ENCODE measurements around the gene WIF1. TPM values are rescaled to one million over a fixed set of nuclear protein-coding genes. Genes with fewer than 3 reads are reported as not detected.

Gene WIF1
- total RNA-seq, 1 donor from 2014 or later, result not detected

GRCh38 chr12:65122703-65123102 lies 1.6 kb upstream of the WIF1 start:
- no peak for DNase-seq (ENCODE audit: low read depth)

- DNase-seq (ENCODE audit: low read depth), result no peak
Observed at GRCh38 chr12:65121956-65122469, 908 bp upstream of the WIF1 start.

DNA sequence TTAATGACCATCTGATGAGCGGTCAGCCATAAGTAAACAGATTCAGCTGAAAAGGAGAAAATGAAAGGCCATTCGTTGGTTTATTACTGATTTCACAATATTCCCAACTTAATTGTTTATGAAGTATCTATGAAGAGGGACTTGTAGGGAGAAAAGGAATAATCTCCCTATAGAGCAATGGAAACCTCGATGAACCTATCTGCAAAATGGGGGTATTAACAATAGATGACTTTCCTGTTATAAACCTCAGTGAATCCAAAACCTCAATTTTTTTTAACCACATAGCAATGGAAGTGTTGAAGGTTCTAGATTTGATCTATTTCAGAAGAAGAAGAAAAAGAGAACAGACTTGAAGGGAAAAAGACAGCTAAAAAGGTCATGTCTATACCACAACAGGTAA lies 2.0 kb downstream of the WIF1 start:
- no peak for DNase-seq (ENCODE audit: low read depth)

- DNase-seq (ENCODE audit: low read depth), result no peak
Observed at GRCh38 chr12:65113621-65114035, 7.5 kb downstream of the WIF1 start.

DNA sequence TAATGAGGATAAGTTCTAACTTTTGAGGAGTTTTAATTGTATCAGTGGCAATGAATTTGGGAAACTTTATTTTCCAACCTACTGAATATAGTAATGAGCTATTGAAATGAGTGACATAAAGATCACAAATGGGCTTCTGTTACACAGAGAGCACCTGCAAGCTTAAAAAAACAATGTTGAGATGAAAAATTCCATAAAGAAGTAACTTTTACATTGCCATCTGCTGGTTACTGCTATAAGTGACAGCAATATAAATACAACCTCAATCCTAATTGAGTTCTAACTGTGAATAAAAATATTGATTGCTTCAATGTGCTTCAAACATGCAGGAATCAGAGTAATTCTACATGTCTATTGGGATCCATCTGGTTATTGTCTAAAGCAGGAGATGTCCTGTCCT lies 14.2 kb downstream of the WIF1 start:
- peak; percentile 20 for DNase-seq (ENCODE audit: low read depth)

DNA sequence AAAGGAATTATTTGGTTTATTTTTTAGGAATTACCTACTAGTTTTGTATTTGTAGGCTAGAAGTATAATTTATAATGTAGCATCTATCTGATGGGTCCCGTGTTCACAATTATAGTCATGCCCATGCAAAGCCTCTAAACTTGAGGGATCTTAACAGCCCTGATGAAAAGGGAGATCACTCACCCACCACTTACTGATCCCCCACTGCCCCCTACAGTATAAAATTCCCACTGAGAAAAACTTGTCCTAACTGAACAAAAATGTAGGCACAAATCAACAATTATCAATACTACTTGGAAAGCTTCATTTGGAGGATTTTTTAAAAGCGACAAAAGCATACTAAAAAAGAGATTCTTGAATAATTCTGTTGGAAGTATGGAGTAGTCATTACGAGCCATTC lies 21.0 kb downstream of the WIF1 start:
- DNase-seq (ENCODE audit: low read depth), result peak; percentile 4

GRCh38 chr12:65099182-65099581 lies 21.9 kb downstream of the WIF1 start:
- no peak for DNase-seq (ENCODE audit: low read depth)

GRCh38 chr12:65098364-65098763 lies 22.7 kb downstream of the WIF1 start:
- no peak for DNase-seq (ENCODE audit: low read depth)

- no peak for DNase-seq (ENCODE audit: low read depth)
Observed at GRCh38 chr12:65094722-65095121, 26.4 kb downstream of the WIF1 start.

DNA sequence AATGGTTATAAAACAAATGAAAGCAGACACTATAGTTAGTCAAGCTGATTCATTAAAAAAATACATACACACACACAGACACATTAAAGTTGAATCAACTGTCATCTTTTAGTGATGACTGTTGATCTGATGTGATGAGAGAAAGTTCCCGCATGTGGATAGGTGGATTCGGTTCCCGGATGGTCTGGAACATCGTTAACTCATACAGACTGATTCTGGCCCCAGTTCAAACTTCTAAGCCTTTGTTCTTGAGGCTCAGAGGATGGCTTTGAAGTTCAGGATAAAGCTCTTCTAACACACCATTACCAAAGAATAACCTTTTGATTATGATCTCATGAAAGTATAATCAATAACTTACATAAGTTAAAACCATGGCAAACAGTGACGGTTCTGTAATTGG lies 27.5 kb downstream of the WIF1 start:
- DNase-seq (ENCODE audit: low read depth), result no peak

- no peak for DNase-seq (ENCODE audit: low read depth)
Observed at GRCh38 chr12:65090461-65090860, 30.6 kb downstream of the WIF1 start.

- no peak for DNase-seq (ENCODE audit: low read depth)
Observed at GRCh38 chr12:65086236-65086635, 34.9 kb downstream of the WIF1 start.

- peak; percentile 21 for DNase-seq (ENCODE audit: low read depth)
Observed at GRCh38 chr12:65084579-65084978, 36.5 kb downstream of the WIF1 start.

GRCh38 chr12:65083581-65083980 lies 37.5 kb downstream of the WIF1 start:
- no peak for DNase-seq (ENCODE audit: low read depth)

GRCh38 chr12:65082406-65082805 lies 38.7 kb downstream of the WIF1 start:
- DNase-seq (ENCODE audit: low read depth), result no peak

DNA sequence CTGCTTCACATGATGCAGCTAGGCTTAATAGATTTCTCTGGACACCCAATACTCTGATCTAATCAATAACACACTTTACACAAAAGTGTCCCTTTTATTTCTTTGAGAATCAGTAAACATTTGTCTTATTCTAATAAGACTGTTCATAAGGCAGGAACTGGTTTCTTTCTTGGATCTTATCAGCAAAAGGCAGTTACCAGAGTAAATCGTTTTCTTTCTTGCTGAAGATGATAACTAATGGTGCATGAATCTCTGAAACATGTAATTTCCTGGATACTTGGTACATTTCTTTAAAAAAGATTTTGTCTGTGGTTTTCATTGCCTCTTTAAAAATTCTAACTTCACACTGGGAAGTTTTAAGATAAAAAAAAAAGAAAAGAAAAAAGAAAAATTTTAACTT lies 39.6 kb downstream of the WIF1 start:
- no peak for DNase-seq (ENCODE audit: low read depth)

DNA sequence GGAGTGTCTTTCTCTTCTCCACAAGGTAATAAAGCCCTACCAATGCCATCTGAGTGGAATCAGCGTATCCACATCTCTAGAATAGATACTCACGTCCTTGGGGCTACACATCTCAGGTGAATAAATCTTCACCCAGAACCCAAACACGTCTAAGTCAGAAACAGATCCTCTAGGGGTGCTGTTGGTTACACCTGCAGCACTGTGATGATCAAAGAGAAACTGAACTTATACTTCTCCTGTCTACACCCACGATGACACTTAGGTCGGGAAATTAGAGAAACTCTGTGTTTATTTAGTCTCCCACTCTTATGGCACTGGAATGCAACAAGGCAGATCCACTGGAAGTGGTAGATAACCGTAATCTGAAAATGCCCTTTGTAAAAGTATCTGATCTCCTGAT lies 46.2 kb downstream of the WIF1 start:
- DNase-seq (ENCODE audit: low read depth), result peak; percentile 13

- DNase-seq (ENCODE audit: low read depth), result peak; percentile 27
Observed at GRCh38 chr12:65069336-65069735, 51.8 kb downstream of the WIF1 start.

DNA sequence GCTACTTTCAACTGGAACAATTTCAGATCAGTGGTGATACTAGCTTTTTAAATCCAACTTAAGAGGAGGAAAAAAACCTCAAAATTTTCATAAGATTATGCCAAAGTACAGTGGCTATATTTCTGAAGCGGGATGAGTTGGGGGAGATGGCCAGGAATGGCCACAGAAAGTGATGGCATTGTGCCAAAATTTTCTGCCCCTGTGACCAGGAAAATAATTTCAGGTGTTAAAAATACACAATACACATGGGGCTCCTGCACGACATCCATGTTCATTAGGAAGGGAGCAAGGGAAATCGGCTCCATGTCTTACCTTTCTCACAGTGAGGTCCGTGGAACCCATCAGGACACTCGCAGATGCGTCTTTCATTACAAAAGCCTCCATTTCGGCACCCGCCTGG lies 53.7 kb downstream of the WIF1 start:
- DNase-seq (ENCODE audit: low read depth), result no peak

DNA sequence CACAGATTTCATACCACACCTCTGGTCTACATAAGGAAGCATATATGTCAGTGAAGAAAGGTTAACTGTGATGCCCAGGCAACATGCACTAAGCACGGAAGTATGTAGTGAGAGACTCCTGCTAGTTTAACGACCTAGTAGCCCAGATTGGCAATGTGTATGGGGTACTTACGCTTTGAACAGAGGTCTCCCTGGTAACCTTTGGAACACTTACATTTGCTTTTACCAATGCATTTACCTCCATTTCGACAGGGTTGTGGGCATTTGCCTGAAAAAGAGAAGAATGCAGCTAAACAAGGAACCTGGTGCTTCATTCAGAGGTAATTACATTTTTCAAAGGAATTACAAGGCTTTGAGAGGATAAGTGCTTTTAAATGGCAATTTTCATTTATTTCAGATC lies 65.2 kb downstream of the WIF1 start:
- no peak for DNase-seq (ENCODE audit: low read depth)

DNA sequence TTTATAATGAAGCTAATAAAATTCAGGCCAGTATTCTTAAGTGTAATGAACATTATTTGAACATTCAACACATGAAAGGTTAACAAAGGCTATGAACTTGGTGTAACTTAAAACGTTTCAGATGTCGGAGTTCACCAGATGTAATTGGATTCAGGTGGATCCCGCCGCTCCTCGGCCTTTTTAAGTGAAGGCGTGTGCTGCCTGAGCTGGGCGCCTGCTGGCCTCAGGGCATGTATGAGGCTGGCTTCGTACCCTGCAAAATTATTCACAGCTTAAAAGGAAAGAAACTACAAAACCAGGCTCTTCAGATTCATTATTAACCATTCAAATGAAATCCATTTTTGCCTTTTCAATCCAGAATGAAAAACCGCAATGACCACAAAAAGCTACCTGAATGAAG lies 69.9 kb downstream of the WIF1 start:
- no peak for DNase-seq (ENCODE audit: low read depth)

- DNase-seq (ENCODE audit: low read depth), result no peak
Observed at GRCh38 chr12:65045269-65045668, 75.8 kb downstream of the WIF1 start.

GRCh38 chr12:65039301-65039700 lies 81.8 kb downstream of the WIF1 start:
- no peak for DNase-seq (ENCODE audit: low read depth)

DNA sequence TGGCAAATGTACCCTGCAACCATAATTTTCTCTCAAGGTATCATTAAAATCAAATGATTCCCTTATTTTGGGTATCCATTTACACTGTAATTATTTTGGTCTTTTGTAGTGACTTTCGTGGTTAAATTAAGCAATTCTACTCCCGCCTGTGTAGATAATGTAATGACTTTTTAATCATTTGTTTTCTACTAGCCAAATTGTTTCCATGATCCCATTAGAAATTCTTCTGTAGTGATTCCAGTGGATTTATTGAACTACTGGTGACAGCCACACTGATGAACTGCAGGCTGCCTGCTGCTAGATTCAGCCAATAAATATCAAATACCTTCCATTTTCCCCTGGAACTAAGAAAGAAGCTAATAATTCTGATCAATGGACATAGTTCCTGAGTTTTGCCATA lies 96.0 kb downstream of the WIF1 start:
- DNase-seq (ENCODE audit: low read depth), result no peak

GRCh38 chr12:65023485-65023884 lies 97.6 kb downstream of the WIF1 start:
- DNase-seq (ENCODE audit: low read depth), result no peak
